Peyer's patch (tissue), 4 donors: Measurements from ENCODE around the gene LHX1. TPM values are rescaled to one million over a fixed set of nuclear protein-coding genes. Genes with fewer than 3 reads are reported as not detected.

Source experiments
- DNase-seq, 3 donors: peaks; one replicate each; pipeline ENCODE4 v3.0.0-alpha.2; 2017 to 2019
- H3K27ac ChIP-seq, 4 donors: fragments of 200-600 bp; sonication (generic); one replicate each; pipeline ENCODE4 v1.5.1; 2016 to 2019
- H3K27me3 ChIP-seq, 2 donors: fragments of 200-600 bp; sonication (generic); one replicate each; pipeline ENCODE4 v1.5.1; 2019
- H3K36me3 ChIP-seq, 3 donors: fragments of 200-600 bp; sonication (generic); one replicate each; pipeline ENCODE4 v1.5.1; 2016 to 2019
- H3K4me1 ChIP-seq, 4 donors: fragments of 200-600 bp; sonication (generic); one replicate each; pipeline ENCODE4 v1.5.1; 2016 to 2019
- H3K4me3 ChIP-seq, 4 donors: fragments of 200-600 bp; sonication (generic); 1 replicate in 3 of 4; 2 replicates in 1 of 4; pipeline ENCODE4 v1.5.1; 2016 to 2019; ENCODE audit warnings: mild to moderate bottlenecking in 1 of 4
- H3K9me3 ChIP-seq, 4 donors: fragments of 200-600 bp; sonication (generic); one replicate each; pipeline ENCODE4 v1.5.1; 2016 to 2019; ENCODE audit warnings: mild to moderate bottlenecking in 1 of 4
- CTCF ChIP-seq, 6 experiments: fragments of 450-650 bp in 4 of 6; fragments of 200-600 bp in 2 of 6; sonication (generic) in 1 of 6; IDR thresholded peaks; one replicate each; pipeline ENCODE4 v1.5.1; 2017 to 2019; ENCODE audit warnings: antibody characterized with exemption in 6 of 6, mild to moderate bottlenecking in 3 of 6, moderate library complexity in 1 of 6
- POLR2A ChIP-seq, 2 donors: fragments of 450-650 bp; IDR thresholded peaks; one replicate each; pipeline ENCODE4 v1.5.1; 2017; ENCODE audit warnings: antibody characterized with exemption in 2 of 2, mild to moderate bottlenecking in 2 of 2, moderate library complexity in 2 of 2
- total RNA-seq, 4 donors: library from RNA; depleted of rRNA; stranded (reverse); fragments of >200 nt; gene quantifications; one replicate each; pipeline ENCODE4 v1.1.0, GENCODE V29; 2016

Gene LHX1
- total RNA-seq, 4 donors from 2014 or later, result not detected

GRCh38 chr17:36931096-36931696 is 6.1 kb upstream of the LHX1 start:
- Histone ChIP-seq H3K36me3 (no peaks in the 10 kb centered on the region), H3K4me1 (peaks cover 3 to 58% (median 19%) of the 10 kb centered on the region in 4 donors), H3K27ac (no peak overlapping the region), H3K4me3 (no peak overlapping the region), H3K9me3 (no peaks in the 10 kb centered on the region), H3K27me3 (peaks cover 2 to 73% of the 10 kb centered on the region in 2 donors)
- TF ChIP-seq POLR2A (IDR thresholded peaks at IDR 0.05), result no peak
- no peak for TF ChIP-seq CTCF (IDR thresholded peaks at IDR 0.05)
- DNase-seq, result no peak

GRCh38 chr17:36931697-36932382 is 5.4 kb upstream of the LHX1 start:
- H3K4me1 ChIP-seq, result peaks cover 7 to 64% (median 24%) of the 10 kb centered on the region in 4 donors
- H3K27me3 ChIP-seq, result peaks cover 5 to 79% of the 10 kb centered on the region in 2 donors
- TF ChIP-seq CTCF (IDR thresholded peaks at IDR 0.05) (no peak), POLR2A (IDR thresholded peaks at IDR 0.05) (no peak)
- no peak overlapping the region for H3K27ac ChIP-seq
- no peaks in the 10 kb centered on the region for H3K9me3 ChIP-seq
- DNase-seq, result peak in 1 of 3 donors; percentile 47
- H3K4me3 ChIP-seq, result peak overlapping the region in 2 of 4 donors; percentile 4 to 27
- no peaks in the 10 kb centered on the region for H3K36me3 ChIP-seq

- no peak for TF ChIP-seq POLR2A (IDR thresholded peaks at IDR 0.05)
- TF ChIP-seq CTCF (IDR thresholded peaks at IDR 0.05), result no peak
- H3K36me3 ChIP-seq, result no peaks in the 10 kb centered on the region
- no peak for DNase-seq
- H3K27ac ChIP-seq, result no peak overlapping the region
- H3K9me3 ChIP-seq, result no peaks in the 10 kb centered on the region
- peak overlapping the region in 2 of 4 donors; percentile 4 to 27 for H3K4me3 ChIP-seq
- H3K4me1 ChIP-seq, result peaks cover 7 to 69% (median 29%) of the 10 kb centered on the region in 4 donors
- peaks cover 5 to 84% of the 10 kb centered on the region in 2 donors for H3K27me3 ChIP-seq
Measured at GRCh38 chr17:36932383-36932693, 4.9 kb upstream of the LHX1 start.

GRCh38 chr17:36932694-36933511 is 4.4 kb upstream of the LHX1 start:
- no peak overlapping the region for H3K27ac ChIP-seq
- H3K9me3 ChIP-seq, result no peaks in the 10 kb centered on the region
- H3K4me3 ChIP-seq, result no peak overlapping the region
- H3K4me1 ChIP-seq, result peaks cover 7 to 74% (median 34%) of the 10 kb centered on the region in 4 donors
- no peak for TF ChIP-seq POLR2A (IDR thresholded peaks at IDR 0.05)
- TF ChIP-seq CTCF (IDR thresholded peaks at IDR 0.05), result no peak
- peak in 1 of 3 donors; percentile 40 for DNase-seq
- no peaks in the 10 kb centered on the region for H3K36me3 ChIP-seq
- peaks cover 5 to 89% of the 10 kb centered on the region in 2 donors for H3K27me3 ChIP-seq

- DNase-seq, result no peak
- Histone ChIP-seq H3K4me3 (no peak overlapping the region), H3K27ac (no peak overlapping the region), H3K9me3 (peaks cover 0 to 1% (median 0%) of the 10 kb centered on the region in 4 donors), H3K27me3 (peaks cover 5 to 93% of the 10 kb centered on the region in 2 donors), H3K4me1 (peaks cover 7 to 74% (median 38%) of the 10 kb centered on the region in 4 donors), H3K36me3 (no peaks in the 10 kb centered on the region)
- TF ChIP-seq CTCF (IDR thresholded peaks at IDR 0.05) (no peak), POLR2A (IDR thresholded peaks at IDR 0.05) (no peak)
Measured at GRCh38 chr17:36933512-36934143, 3.6 kb upstream of the LHX1 start.
